Measurements from ENCODE around the gene ORAI3. TPM values are rescaled to one million over a fixed set of nuclear protein-coding genes. Genes with fewer than 3 reads are reported as not detected.
A peak's percentile ranks its signal among the peaks of the same experiment; 100 is the strongest.

The ORAI3 gene
- total and polyA plus RNA-seq, 2 of the 13 experiments (the other 11 are each of a cell fraction or from before 2014, with no cell fraction given) = 11.4 to 32.0 TPM

DNA sequence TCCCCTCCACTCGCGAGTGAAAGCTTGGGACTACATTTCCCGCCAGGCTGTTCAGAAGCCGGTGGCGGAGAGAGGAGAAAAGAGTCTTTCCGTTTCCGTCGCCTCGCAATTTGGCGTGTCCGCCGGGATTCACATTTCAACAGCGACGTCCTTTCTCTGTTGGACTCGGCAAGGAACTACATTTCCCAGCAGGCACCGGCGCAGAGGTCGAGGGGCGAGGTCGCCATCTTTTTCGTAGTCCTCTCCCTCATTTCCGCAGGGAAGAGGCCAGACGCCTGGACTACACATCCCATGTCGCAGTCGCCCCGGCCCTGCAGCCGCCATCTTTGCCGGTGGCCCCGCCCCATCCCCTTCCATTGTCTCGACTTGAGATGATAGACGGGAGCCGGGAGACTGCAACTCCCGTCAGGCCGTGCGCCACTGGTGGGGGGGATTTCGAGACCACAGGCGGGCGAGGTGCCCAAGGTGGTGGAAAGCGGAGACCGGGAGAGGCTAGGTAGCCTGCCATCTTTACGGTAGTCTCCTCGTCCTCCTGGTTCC lies 26.4 kb upstream of the ORAI3 start (continued):
- TF ChIP-seq, protein P1, sequence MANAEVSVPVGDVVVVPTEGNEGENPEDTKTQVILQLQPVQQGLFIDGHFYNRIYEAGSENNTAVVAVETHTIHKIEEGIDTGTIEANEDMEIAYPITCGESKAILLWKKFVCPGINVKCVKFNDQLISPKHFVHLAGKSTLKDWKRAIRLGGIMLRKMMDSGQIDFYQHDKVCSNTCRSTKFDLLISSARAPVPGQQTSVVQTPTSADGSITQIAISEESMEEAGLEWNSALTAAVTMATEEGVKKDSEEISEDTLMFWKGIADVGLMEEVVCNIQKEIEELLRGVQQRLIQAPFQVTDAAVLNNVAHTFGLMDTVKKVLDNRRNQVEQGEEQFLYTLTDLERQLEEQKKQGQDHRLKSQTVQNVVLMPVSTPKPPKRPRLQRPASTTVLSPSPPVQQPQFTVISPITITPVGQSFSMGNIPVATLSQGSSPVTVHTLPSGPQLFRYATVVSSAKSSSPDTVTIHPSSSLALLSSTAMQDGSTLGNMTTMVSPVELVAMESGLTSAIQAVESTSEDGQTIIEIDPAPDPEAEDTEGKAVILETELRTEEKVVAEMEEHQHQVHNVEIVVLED (CRISPR knock-in tag; IDR thresholded peaks at IDR 0.05; ENCODE audit: borderline replicate concordance) = peak; percentile 78; the same call in 1 of the 2 replicates
- TF ChIP-seq, protein P2, sequence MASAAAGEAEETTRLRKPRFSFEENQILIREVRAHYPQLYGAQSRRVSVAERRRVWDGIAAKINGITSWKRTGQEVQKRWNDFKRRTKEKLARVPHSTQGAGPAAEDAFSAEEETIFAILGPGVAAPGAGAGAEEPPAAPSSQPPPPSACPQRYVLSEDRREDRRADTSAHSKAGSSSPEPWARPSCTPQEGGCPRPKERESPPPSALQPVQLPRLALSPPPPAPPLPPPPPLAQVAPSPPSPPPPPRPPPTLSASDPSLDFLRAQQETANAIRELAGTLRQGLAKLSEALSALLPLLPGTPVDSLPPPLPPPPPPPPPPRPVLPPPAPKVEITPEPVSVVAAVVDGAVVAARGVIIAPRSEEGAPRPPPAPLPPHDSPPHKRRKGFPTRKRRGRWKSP (CRISPR knock-in tag; IDR thresholded peaks at IDR 0.05) = no peak
- TF ChIP-seq, protein P3, sequence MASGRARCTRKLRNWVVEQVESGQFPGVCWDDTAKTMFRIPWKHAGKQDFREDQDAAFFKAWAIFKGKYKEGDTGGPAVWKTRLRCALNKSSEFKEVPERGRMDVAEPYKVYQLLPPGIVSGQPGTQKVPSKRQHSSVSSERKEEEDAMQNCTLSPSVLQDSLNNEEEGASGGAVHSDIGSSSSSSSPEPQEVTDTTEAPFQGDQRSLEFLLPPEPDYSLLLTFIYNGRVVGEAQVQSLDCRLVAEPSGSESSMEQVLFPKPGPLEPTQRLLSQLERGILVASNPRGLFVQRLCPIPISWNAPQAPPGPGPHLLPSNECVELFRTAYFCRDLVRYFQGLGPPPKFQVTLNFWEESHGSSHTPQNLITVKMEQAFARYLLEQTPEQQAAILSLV (CRISPR knock-in tag; IDR thresholded peaks at IDR 0.05; ENCODE audit: borderline replicate concordance) = peak; percentile 68
- TF ChIP-seq MYNN (CRISPR knock-in tag; IDR thresholded peaks at IDR 0.05; ENCODE audit: low read depth) = peak; percentile 24; the same call in 1 of the 2 replicates
- TF ChIP-seq, protein P4, sequence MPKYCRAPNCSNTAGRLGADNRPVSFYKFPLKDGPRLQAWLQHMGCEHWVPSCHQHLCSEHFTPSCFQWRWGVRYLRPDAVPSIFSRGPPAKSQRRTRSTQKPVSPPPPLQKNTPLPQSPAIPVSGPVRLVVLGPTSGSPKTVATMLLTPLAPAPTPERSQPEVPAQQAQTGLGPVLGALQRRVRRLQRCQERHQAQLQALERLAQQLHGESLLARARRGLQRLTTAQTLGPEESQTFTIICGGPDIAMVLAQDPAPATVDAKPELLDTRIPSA (CRISPR knock-in tag; IDR thresholded peaks at IDR 0.05; ENCODE audit: borderline replicate concordance) = no peak; the same call in 1 of the 2 replicates
- TF ChIP-seq ADNP (CRISPR knock-in tag; IDR thresholded peaks at IDR 0.05) = no peak
- 0 out of 2 replicates have a peak, but pooled peaks have one; percentile 15 for TF ChIP-seq RARA (CRISPR knock-in tag; IDR thresholded peaks at IDR 0.05)
- TF ChIP-seq POLR2A (IDR thresholded peaks at IDR 0.05; ENCODE audit: insufficient read depth in 1 of 2, low read depth in 2 of 2, low read length in 2 of 2) = peak in 1 of 2 experiments; percentile 58; a peak in 2 of 4 replicates
- TF ChIP-seq, protein P5, sequence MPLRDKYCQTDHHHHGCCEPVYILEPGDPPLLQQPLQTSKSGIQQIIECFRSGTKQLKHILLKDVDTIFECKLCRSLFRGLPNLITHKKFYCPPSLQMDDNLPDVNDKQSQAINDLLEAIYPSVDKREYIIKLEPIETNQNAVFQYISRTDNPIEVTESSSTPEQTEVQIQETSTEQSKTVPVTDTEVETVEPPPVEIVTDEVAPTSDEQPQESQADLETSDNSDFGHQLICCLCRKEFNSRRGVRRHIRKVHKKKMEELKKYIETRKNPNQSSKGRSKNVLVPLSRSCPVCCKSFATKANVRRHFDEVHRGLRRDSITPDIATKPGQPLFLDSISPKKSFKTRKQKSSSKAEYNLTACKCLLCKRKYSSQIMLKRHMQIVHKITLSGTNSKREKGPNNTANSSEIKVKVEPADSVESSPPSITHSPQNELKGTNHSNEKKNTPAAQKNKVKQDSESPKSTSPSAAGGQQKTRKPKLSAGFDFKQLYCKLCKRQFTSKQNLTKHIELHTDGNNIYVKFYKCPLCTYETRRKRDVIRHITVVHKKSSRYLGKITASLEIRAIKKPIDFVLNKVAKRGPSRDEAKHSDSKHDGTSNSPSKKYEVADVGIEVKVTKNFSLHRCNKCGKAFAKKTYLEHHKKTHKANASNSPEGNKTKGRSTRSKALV (CRISPR knock-in tag; IDR thresholded peaks at IDR 0.05) = no peak
- TF ChIP-seq, protein P6, sequence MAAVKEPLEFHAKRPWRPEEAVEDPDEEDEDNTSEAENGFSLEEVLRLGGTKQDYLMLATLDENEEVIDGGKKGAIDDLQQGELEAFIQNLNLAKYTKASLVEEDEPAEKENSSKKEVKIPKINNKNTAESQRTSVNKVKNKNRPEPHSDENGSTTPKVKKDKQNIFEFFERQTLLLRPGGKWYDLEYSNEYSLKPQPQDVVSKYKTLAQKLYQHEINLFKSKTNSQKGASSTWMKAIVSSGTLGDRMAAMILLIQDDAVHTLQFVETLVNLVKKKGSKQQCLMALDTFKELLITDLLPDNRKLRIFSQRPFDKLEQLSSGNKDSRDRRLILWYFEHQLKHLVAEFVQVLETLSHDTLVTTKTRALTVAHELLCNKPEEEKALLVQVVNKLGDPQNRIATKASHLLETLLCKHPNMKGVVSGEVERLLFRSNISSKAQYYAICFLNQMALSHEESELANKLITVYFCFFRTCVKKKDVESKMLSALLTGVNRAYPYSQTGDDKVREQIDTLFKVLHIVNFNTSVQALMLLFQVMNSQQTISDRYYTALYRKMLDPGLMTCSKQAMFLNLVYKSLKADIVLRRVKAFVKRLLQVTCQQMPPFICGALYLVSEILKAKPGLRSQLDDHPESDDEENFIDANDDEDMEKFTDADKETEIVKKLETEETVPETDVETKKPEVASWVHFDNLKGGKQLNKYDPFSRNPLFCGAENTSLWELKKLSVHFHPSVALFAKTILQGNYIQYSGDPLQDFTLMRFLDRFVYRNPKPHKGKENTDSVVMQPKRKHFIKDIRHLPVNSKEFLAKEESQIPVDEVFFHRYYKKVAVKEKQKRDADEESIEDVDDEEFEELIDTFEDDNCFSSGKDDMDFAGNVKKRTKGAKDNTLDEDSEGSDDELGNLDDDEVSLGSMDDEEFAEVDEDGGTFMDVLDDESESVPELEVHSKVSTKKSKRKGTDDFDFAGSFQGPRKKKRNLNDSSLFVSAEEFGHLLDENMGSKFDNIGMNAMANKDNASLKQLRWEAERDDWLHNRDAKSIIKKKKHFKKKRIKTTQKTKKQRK (IDR thresholded peaks at IDR 0.05; ENCODE audit: low read length) = no peak
- TF ChIP-seq ZNF263 (CRISPR knock-in tag; IDR thresholded peaks at IDR 0.05) = peak; percentile 44; the same call in 1 of the 2 replicates
- no peak for TF ChIP-seq ZSCAN9 (CRISPR knock-in tag; IDR thresholded peaks at IDR 0.05; ENCODE audit: borderline replicate concordance)
- TF ChIP-seq ZNF329 (CRISPR knock-in tag; IDR thresholded peaks at IDR 0.05; ENCODE audit: low read depth) = 0 out of 2 replicates have a peak, but pooled peaks have one; percentile 7
- TF ChIP-seq, protein P7, sequence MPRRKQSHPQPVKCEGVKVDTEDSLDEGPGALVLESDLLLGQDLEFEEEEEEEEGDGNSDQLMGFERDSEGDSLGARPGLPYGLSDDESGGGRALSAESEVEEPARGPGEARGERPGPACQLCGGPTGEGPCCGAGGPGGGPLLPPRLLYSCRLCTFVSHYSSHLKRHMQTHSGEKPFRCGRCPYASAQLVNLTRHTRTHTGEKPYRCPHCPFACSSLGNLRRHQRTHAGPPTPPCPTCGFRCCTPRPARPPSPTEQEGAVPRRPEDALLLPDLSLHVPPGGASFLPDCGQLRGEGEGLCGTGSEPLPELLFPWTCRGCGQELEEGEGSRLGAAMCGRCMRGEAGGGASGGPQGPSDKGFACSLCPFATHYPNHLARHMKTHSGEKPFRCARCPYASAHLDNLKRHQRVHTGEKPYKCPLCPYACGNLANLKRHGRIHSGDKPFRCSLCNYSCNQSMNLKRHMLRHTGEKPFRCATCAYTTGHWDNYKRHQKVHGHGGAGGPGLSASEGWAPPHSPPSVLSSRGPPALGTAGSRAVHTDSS (CRISPR knock-in tag; conservative IDR thresholded peaks at IDR 0.05) = peak; percentile 59; the same call in 1 of the 2 replicates
- TF ChIP-seq, protein P8, sequence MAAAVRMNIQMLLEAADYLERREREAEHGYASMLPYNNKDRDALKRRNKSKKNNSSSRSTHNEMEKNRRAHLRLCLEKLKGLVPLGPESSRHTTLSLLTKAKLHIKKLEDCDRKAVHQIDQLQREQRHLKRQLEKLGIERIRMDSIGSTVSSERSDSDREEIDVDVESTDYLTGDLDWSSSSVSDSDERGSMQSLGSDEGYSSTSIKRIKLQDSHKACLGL (CRISPR knock-in tag; IDR thresholded peaks at IDR 0.05) = peak; percentile 21; the same call in 1 of the 2 replicates
